HEK293T (cell line): ENCODE data around the gene ZC3H4.

Experiments
- ELF4 ChIP-seq: fragments of 450-650 bp; IDR thresholded peaks from 2 replicates; pipeline ENCODE4 v1.6.1; 2017; ENCODE audit warnings: antibody characterized with exemption
- FOXK2 ChIP-seq: fragments of 450-650 bp; IDR thresholded peaks from 2 replicates; pipeline ENCODE4 v1.6.1; 2016; ENCODE audit warnings: mild to moderate bottlenecking
- FOXM1 ChIP-seq: fragments of 450-650 bp; IDR thresholded peaks from 2 replicates; pipeline ENCODE4 v1.6.1; 2017; ENCODE audit warnings: mild to moderate bottlenecking, borderline replicate concordance
- NFRKB ChIP-seq: fragments of 450-650 bp; IDR thresholded peaks from 2 replicates; pipeline ENCODE4 v1.6.1; 2016; ENCODE audit warnings: mild to moderate bottlenecking, moderate library complexity
- TARDBP ChIP-seq: fragments of 450-650 bp; IDR thresholded peaks from 2 replicates; pipeline ENCODE4 v1.6.1; 2016

DNA sequence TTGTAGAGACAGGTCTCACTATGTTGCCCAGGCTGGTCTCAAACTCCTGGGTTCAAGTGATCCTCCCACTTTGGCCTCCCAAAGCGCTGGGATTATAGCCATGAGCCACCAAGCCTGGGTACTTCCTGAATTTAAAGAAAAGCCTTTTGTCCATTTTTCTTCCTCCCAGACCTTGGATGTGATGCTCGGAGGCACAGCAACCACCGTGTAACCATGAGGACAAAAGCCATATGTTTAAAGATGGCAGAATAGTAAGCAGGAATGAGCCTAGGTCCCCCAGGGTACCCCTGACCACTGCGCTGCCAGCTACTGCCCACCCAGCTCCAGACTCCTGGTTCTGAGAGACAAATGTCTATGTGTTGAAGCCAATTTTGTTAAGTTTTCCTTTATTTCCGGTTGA lies 31.1 kb downstream of the ZC3H4 start:
- TF ChIP-seq NFRKB (no peak), FOXK2 (no peak), ELF4 (no peak), TARDBP (no peak), FOXM1 (no peak)
